HG02938 (cell line): ENCODE data around the gene DAZAP1.
"Not testable (repeated sequence)": the region's sequence is repeated elsewhere in the genome, so short reads cannot be mapped to it uniquely, and the experiment has no call there.

Experiments used
- ATAC-seq: cut with Tn5 transposase; IDR thresholded peaks from one replicate; pipeline ENCODE4 v1.9.1; 2021; ENCODE audit warnings: mild to moderate bottlenecking, moderate library complexity; ENCODE audit not compliant: unreplicated experiment

The DAZAP1 gene

GRCh38 chr19:1439525-1440417, 32.4 kb downstream of the DAZAP1 start:
- ATAC-seq, result not testable (repeated sequence)

GRCh38 chr19:1440418-1440801, 33.0 kb downstream of the DAZAP1 start:
- no peak for ATAC-seq

GRCh38 chr19:1441022-1441426, 33.6 kb downstream of the DAZAP1 start:
- no peak for ATAC-seq

- ATAC-seq, result no peak
Measured at GRCh38 chr19:1441677-1442438, 34.5 kb downstream of the DAZAP1 start.

GRCh38 chr19:1445185-1445931, 38.0 kb downstream of the DAZAP1 start:
- ATAC-seq, result no peak

GRCh38 chr19:1445932-1446712, 38.7 kb downstream of the DAZAP1 start:
- no peak for ATAC-seq

- no peak for ATAC-seq
Measured at GRCh38 chr19:1446713-1447481, 39.5 kb downstream of the DAZAP1 start.

- no peak for ATAC-seq
Measured at GRCh38 chr19:1447504-1447903, 40.1 kb downstream of the DAZAP1 start.

- ATAC-seq, result no peak
Measured at GRCh38 chr19:1447944-1448343, 40.6 kb downstream of the DAZAP1 start.

- ATAC-seq, result no peak
Measured at GRCh38 chr19:1449467-1450442, 42.4 kb downstream of the DAZAP1 start, which contains the start of gene APC2. Gene APC2, plus strand, starts transcription at chr19:1450121. Its CDS starts 2,881 bp downstream, at chr19:1453002.

GRCh38 chr19:1450735-1451731, 43.6 kb downstream of the DAZAP1 start:
- ATAC-seq, result no peak

GRCh38 chr19:1451916-1452801, 44.8 kb downstream of the DAZAP1 start:
- no peak for ATAC-seq

- ATAC-seq, result no peak
Measured at GRCh38 chr19:1452802-1453524, 45.6 kb downstream of the DAZAP1 start.

GRCh38 chr19:1453525-1454364, 46.4 kb downstream of the DAZAP1 start:
- no peak for ATAC-seq

- no peak for ATAC-seq
Measured at GRCh38 chr19:1455002-1455335, 47.6 kb downstream of the DAZAP1 start.
